Fibroblast of the conjunctiva (primary cell): ENCODE measurements around the gene DLG2.
"Not testable (repeated sequence)": the region's sequence is repeated elsewhere in the genome, so short reads cannot be mapped to it uniquely, and the experiment has no call there.

Experiments
- DNase-seq: peaks from one replicate; pipeline ENCODE4 v3.0.0-alpha.2; 2010; ENCODE audit warnings: low read depth

DLG2 gene

DNA sequence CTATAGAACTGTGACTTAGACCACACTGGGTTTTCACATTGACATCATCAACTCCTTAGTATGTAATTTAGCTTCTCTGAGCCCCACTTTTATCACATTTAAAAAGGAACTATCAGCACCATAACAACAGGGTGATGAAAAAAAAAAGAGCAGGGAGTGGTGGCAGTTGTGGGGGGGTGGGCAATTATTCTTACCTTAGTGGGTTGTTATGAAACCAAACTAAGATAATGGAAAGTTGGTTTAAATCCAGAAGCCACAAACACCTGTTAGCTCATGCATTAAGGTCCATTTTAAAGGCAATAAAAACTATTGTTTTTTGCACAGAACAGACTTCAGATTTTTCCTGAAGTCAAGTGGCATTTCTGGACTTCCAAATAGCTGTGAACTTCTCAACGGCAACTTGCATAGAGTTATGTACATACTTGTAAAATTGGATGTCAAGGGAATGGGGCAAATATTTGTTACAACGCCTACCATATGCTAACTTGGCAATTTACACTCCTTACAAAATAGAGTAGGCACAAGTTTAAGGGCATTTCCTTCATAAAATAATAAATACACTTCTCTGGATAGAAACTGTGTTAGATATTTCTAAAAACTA lies 793.6 kb downstream of the DLG2 start:
- no peak for DNase-seq

- DNase-seq = no peak
These were observed 796.8 kb downstream of the DLG2 start for GRCh38 chr11:84830372-84830771.

DNA sequence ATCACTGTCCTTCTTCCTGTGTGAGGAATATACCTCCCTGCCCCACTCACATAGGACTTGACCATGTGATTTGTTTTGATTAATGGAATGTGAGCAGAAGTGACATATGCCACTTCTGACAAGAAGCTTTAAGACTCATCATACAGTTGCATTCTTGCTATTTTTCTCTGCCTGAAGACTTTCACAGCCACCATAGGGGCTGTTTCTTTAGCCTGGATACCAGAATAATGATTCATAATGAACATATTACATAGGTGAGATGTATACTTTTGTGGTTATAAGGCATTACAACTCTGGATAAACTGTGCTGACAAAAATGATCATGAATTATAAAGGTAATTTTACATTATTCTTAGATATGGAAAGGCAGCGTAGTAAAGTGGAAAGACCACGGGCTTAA lies 798.0 kb downstream of the DLG2 start:
- DNase-seq = no peak

DNA sequence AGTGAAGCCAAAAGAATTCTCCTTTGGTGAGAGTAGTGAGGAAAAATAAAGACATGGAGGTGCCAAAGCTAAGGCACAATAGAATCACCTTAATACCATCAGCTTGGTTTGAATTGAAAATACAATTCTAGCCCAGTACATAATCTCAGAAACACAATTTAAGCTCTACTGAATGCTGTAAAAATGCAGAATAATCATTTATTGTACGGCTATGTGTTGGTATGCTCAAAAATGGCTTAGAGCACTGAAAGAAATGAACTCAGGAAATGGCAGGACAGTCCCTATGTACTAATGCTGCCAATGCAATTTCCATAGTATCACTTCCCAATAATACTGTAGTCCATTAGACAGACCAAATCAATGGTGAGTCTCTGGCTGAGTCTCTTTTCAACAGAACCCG lies 798.5 kb downstream of the DLG2 start:
- DNase-seq = no peak

- DNase-seq = no peak
These were observed 802.0 kb downstream of the DLG2 start for GRCh38 chr11:84825106-84825660.

- no peak for DNase-seq
These were observed 802.5 kb downstream of the DLG2 start for GRCh38 chr11:84824624-84825023.

DNA sequence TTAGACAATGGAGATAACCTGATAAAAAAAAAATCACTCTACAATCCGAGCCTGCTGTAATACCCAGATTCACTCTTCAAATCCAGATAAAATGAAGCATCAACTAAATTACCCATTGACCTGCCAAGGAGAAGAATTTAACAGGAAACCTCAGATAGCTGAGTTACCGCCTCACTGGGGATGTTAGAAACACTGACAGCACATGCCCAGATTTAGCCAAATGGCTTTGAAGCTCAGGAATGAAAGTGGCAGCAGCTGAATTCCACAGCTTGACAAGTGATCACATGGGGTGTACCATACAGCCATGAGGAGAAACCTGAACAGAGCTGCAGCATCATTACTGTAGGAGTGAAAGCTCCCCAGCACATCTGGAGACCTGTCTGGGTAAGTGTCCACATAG lies 807.6 kb downstream of the DLG2 start:
- DNase-seq = no peak

DNA sequence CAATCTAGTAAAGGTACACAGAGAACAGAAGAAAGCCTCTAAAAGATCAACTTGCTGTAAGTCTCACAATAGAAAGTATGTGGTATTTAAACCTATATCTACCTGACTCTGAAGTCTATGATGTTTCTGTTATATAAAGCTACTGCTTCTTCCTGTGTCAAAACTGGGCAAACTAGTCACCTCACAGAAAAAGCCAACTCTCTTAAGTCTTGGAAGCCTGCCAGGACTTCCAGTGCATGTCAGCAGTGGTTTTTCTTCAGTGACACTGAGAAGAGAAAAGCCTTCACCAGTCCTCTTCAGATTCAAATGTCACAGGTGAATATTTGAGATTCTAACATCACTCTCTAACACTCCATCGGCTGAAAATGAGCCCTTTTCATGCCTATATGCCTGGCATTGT lies 808.0 kb downstream of the DLG2 start:
- DNase-seq = no peak

- peak; percentile 23 for DNase-seq
These were observed 809.1 kb downstream of the DLG2 start for GRCh38 chr11:84817998-84818397.

DNA sequence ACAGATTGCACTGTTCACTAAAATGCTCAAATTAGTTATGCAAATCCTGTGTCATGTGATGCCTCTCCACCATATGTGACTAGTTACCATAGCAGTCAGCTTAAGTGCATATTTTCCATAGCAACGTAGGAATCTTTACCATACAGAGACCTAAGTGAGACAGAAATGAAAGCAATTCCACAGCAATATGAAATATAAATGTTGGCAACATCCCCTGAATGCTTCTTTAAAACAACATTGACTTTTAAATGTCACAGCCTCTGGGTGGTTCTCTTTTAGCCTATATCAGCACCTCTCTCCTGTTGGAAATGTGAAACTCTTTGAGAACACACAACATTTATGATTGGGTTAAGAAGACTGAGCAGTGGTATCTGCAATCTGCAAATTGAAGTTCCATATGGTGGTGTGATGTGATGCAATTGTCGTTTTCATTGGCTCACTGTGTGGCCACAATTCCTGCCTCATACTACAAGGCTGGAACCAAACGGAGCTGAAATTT lies 814.6 kb downstream of the DLG2 start:
- peak; percentile 34 for DNase-seq

GRCh38 chr11:84806354-84806753 lies 820.8 kb downstream of the DLG2 start:
- DNase-seq = no peak

GRCh38 chr11:84804041-84804440 lies 823.1 kb downstream of the DLG2 start:
- DNase-seq = no peak

GRCh38 chr11:84800755-84801346 lies 826.3 kb downstream of the DLG2 start:
- DNase-seq = no peak

- DNase-seq = no peak
These were observed 828.0 kb downstream of the DLG2 start for GRCh38 chr11:84799112-84799511.

- DNase-seq = no peak
These were observed 831.4 kb downstream of the DLG2 start for GRCh38 chr11:84795698-84796097.

DNA sequence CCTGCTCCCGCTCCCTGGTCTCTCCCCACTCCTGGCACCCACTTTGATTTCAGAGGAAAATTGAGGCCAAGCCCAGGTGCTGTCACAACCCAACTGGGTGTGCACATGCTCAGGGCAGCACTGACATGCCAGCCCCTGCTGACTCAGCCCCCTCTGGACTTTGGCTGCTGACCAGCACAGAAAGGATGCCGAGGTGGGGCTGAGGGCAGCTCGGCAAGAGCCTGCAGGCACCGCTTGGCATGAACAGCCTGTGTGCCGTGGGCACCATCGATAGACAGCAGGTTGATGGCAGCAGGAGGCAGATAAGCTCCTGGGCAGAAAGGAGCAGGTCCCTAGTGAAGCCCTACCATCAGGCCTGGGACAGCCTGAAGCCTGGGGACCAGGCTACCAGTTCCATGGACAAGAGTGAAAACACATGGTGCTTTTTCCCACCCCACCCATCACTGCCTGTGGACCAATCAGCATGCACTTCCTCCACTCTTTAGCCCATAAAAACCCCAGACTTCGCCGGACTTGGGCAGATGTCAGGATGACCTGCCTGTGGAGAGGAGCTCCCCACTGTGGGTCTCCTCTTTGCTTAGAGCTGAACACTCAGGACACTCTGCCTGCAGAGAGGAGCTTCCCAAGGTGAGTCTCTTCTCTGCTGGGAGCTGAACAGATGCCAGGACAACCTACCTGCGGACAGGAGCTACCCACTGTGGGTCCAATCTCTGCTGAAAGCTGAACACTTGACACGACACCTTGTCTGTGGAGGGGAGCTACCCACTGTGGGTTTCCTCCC lies 832.3 kb downstream of the DLG2 start:
- no peak for DNase-seq

DNA sequence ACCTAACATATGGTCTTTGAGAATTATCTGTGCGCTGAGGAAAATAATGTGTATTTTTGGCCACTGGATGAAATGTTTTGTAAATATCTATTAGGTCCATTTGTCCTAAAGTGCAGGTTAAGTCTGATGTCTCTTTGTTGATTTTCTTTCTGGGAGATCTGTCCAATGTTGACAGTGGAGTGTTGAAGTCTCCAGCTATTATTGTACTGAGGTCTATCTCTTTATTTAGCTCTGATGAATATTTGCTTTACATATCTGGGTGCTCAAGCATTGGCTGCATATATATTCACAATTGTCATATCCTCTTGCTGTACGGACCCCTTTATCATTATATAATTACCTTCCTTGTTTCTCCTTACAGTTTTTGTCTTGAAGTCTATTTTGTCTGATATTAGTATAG lies 833.8 kb downstream of the DLG2 start:
- DNase-seq = no peak

GRCh38 chr11:84790849-84791427 lies 836.2 kb downstream of the DLG2 start:
- DNase-seq = no peak

DNA sequence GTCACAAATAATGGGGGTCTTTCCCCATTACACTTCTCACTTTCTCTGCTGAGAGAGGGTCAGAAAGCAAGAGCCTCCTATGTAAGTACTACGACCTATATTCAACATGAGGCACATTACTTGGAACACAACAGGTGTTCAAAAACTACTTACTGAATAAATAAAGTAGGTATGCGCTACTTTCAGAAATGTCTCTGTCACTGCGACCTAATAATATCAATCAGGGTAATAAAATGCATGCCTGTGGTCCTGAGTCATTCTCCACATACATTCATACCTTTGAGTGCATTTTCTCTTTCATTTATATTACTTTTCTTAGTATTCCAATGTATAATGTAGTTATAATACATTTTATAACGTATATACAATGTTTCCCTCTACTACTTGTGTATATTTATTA lies 838.9 kb downstream of the DLG2 start:
- DNase-seq = no peak

- DNase-seq = not testable (repeated sequence)
These were observed 843.0 kb downstream of the DLG2 start for GRCh38 chr11:84784158-84784557.

GRCh38 chr11:84780689-84781293 lies 846.4 kb downstream of the DLG2 start:
- peak; percentile 3 for DNase-seq

- DNase-seq = no peak
These were observed 851.6 kb downstream of the DLG2 start for GRCh38 chr11:84775503-84775902.
